Measurements from ENCODE around the gene ZNF555.

DNA sequence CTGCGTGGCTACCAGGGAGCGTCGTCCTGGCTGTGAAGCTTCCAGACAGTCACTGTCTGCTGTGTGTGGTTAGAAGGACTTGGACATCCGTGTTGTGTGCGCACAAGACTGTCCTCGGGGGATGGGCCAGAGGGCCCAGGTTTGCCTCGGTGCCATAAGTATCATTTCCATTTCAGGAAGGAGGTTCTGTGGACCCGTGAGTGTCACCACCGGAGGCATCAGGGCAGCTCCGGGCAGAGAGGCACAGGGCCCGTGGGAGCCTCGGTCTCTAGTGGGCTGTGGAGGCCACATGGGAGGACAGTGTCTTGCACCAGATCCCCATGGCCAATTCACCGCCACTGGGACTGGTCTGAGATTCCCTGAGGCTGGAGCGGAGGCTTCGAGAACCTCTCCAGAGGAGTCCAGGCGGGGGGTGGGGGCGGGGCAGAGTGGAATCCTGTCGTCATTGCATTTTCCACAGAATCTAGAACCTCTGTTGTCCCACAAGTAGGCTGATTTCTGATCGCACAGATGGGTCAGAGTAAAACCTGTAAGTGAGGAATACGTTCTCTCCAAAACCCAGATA lies 65.4 kb downstream of the ZNF555 start:
- TF ChIP-seq POLR2A (IDR thresholded peaks at IDR 0.05; ENCODE audit: extremely low read depth, insufficient read length), result no peak
- TF ChIP-seq, protein P1, sequence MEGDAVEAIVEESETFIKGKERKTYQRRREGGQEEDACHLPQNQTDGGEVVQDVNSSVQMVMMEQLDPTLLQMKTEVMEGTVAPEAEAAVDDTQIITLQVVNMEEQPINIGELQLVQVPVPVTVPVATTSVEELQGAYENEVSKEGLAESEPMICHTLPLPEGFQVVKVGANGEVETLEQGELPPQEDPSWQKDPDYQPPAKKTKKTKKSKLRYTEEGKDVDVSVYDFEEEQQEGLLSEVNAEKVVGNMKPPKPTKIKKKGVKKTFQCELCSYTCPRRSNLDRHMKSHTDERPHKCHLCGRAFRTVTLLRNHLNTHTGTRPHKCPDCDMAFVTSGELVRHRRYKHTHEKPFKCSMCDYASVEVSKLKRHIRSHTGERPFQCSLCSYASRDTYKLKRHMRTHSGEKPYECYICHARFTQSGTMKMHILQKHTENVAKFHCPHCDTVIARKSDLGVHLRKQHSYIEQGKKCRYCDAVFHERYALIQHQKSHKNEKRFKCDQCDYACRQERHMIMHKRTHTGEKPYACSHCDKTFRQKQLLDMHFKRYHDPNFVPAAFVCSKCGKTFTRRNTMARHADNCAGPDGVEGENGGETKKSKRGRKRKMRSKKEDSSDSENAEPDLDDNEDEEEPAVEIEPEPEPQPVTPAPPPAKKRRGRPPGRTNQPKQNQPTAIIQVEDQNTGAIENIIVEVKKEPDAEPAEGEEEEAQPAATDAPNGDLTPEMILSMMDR (IDR thresholded peaks at IDR 0.05; ENCODE audit: low read depth, low read length), result no peak
